ENCODE results near the gene BEND2. TPM values are rescaled to one million over a fixed set of nuclear protein-coding genes. Genes with fewer than 3 reads are reported as not detected.

Gene BEND2
- total RNA-seq, 4 donors from 2014 or later, result not detected

DNA sequence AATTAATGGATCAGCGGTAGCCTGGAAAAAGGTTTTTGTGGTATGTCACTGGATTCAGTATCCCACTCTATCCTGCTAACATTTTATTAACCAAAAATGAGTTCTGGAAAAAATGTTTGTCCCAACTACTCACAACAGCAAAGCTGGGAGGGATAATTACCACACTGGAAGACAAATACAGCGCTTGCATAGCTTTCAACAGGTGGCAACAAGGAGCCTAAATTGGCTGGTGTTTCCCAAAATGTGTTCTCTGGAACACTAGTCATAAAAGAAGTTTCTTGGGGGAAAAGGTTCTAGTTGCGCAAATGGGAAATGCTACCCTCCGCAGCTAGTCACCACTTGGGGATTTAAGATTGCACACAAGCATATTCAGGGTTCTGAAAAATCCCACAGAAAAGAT is 54.6 kb downstream of the BEND2 start:
- Histone ChIP-seq H3K27me3 (no peaks in the 10 kb centered on the region), H3K9me3 (no peaks in the 10 kb centered on the region), H3K36me3 (no peaks in the 10 kb centered on the region), H3K4me3 (no peak overlapping the region), H3K27ac (no peak overlapping the region), H3K4me1 (no peaks in the 10 kb centered on the region)
- 87 to 95% methylated on average over 4 of the region's 4 CpGs for WGBS, 2 donors
- TF ChIP-seq CTCF (IDR thresholded peaks at IDR 0.05) (no peak), POLR2A (IDR thresholded peaks at IDR 0.05) (no peak)
- intact Hi-C loops (cut with DNase I), result no loop called here
- DNase-seq, result no peak

DNA sequence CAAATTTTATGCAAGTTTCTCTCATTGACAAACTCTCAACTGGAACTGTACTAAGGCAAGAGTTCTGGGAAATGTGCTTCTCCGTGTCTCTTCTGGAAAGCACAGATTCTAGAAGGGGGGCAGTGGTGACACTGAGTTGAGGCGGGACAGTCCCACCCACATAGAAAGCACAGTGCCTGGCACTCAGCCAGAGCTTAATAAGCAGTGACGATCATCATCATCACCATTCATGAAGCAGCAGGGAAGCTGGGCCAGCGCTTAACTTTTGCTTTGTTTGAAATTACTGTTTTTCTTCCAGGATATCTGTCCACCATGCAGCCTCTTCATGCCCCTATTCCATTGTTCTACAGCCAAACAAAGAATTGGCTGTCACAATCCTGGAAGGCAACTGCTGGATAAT is 60.3 kb downstream of the BEND2 start:
- no peak for DNase-seq
- TF ChIP-seq POLR2A (IDR thresholded peaks at IDR 0.05), result no peak
- TF ChIP-seq CTCF (IDR thresholded peaks at IDR 0.05), result no peak
- H3K36me3 ChIP-seq, result no peaks in the 10 kb centered on the region
- no peak overlapping the region for H3K4me3 ChIP-seq
- no peaks in the 10 kb centered on the region for H3K9me3 ChIP-seq
- H3K27me3 ChIP-seq, result no peaks in the 10 kb centered on the region
- intact Hi-C loops (cut with DNase I), result no loop called here
- WGBS, 2 donors, result 11 to 70% methylated on average over 1 to 4 of the region's 4 CpGs
- no peak overlapping the region for H3K27ac ChIP-seq
- no peaks in the 10 kb centered on the region for H3K4me1 ChIP-seq

DNA sequence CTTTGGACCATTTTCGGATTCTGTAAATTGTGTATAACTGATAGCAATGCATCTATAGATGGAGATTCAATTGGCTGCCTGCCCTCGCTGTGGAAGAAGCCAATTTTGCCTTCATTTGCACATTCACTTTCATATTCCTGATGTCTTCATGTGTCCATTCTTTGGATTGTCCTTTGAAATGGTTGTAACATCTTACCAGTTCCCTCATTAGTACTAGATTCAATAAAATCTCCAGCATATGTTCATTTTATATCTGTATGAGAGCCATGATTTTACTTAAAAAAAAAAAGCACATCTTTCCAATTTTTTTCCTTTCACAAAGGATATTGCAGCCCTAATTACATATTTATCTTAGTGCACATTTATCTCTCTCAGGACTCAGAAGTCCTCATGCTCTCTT is 61.7 kb downstream of the BEND2 start:
- Histone ChIP-seq H3K27ac (no peak overlapping the region), H3K36me3 (no peaks in the 10 kb centered on the region), H3K9me3 (no peaks in the 10 kb centered on the region), H3K4me1 (no peaks in the 10 kb centered on the region), H3K27me3 (no peaks in the 10 kb centered on the region), H3K4me3 (no peak overlapping the region)
- TF ChIP-seq CTCF (IDR thresholded peaks at IDR 0.05) (no peak), POLR2A (IDR thresholded peaks at IDR 0.05) (no peak)
- WGBS, 2 donors, result 79 to 90% methylated on average over 2 of the region's 2 CpGs
- no peak for DNase-seq
- intact Hi-C loops (cut with DNase I), result no loop called here

GRCh38 chrX:18151649-18152048 is 69.0 kb downstream of the BEND2 start:
- 64 to 71% methylated on average over 1 of the region's 1 CpG for WGBS, 2 donors
- intact Hi-C loops (cut with DNase I), result no loop called here
- DNase-seq, result no peak
- Histone ChIP-seq H3K27me3 (no peaks in the 10 kb centered on the region), H3K4me1 (no peaks in the 10 kb centered on the region), H3K36me3 (no peaks in the 10 kb centered on the region), H3K9me3 (no peaks in the 10 kb centered on the region), H3K27ac (no peak overlapping the region), H3K4me3 (no peak overlapping the region)
- TF ChIP-seq CTCF (IDR thresholded peaks at IDR 0.05) (no peak), POLR2A (IDR thresholded peaks at IDR 0.05) (no peak)

DNA sequence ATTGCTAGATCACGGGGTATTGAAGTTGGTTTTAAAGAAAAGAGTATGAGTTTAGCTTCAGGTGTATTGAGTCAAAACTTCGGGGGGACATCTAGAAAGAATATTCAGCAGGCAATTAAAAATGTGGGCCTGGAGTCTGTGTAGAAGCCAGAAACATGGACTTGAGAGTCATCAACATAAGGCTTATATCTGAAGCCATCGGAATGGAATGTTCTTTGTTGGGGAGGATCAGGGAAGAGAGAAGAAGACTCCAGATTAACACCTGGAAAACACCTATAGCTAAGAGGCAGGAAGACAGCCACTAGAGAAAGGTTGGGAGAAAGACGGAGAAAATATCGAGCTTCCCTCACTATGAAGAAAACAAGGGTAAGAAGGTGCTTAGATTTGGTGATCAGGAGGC is 69.5 kb downstream of the BEND2 start:
- intact Hi-C loops (cut with DNase I), result no loop called here
- TF ChIP-seq CTCF (IDR thresholded peaks at IDR 0.05), result no peak
- no peak for TF ChIP-seq POLR2A (IDR thresholded peaks at IDR 0.05)
- DNase-seq, result no peak
- no peak overlapping the region for H3K4me3 ChIP-seq
- no peaks in the 10 kb centered on the region for H3K9me3 ChIP-seq
- H3K27ac ChIP-seq, result no peak overlapping the region
- H3K27me3 ChIP-seq, result no peaks in the 10 kb centered on the region
- H3K36me3 ChIP-seq, result no peaks in the 10 kb centered on the region
- WGBS, 2 donors, result 74 to 79% methylated on average over 5 of the region's 5 CpGs
- H3K4me1 ChIP-seq, result no peaks in the 10 kb centered on the region
